ENCODE data around the gene BICRA. TPM values are rescaled to one million over a fixed set of nuclear protein-coding genes. Genes with fewer than 3 reads are reported as not detected.

The BICRA gene
- total RNA-seq, 1 donor from 2014 or later: 13.4 TPM

GRCh38 chr19:47652285-47652684 lies 43.4 kb downstream of the BICRA start:
- Mint-ChIP-seq H3K27me3 (ENCODE audit: low read depth) (no peaks in the 10 kb centered on the region), H3K4me1 (ENCODE audit: low read depth) (peaks cover 16% of the 10 kb centered on the region), H3K4me3 (ENCODE audit: unreplicated experiment) (no peak overlapping the region), H3K36me3 (ENCODE audit: low read depth) (peaks cover 9% of the 10 kb centered on the region), H3K27ac (ENCODE audit: unreplicated experiment) (no peak overlapping the region), H3K9me3 (ENCODE audit: low read depth) (peaks cover 4% of the 10 kb centered on the region)
- DNase-seq (ENCODE audit: low spot score): no peak
- no peak for TF ChIP-seq CTCF (IDR thresholded peaks at IDR 0.05)

GRCh38 chr19:47653856-47654255 lies 44.9 kb downstream of the BICRA start:
- Mint-ChIP-seq H3K4me3 (ENCODE audit: unreplicated experiment) (no peak overlapping the region), H3K4me1 (ENCODE audit: low read depth) (peaks cover 13% of the 10 kb centered on the region), H3K27ac (ENCODE audit: unreplicated experiment) (no peak overlapping the region), H3K36me3 (ENCODE audit: low read depth) (peaks cover 11% of the 10 kb centered on the region), H3K9me3 (ENCODE audit: low read depth) (peaks cover 4% of the 10 kb centered on the region), H3K27me3 (ENCODE audit: low read depth) (no peaks in the 10 kb centered on the region)
- TF ChIP-seq CTCF (IDR thresholded peaks at IDR 0.05): no peak
- DNase-seq (ENCODE audit: low spot score): no peak

GRCh38 chr19:47657719-47658118 lies 48.8 kb downstream of the BICRA start:
- peaks cover 24% of the 10 kb centered on the region for H3K4me1 Mint-ChIP-seq (ENCODE audit: low read depth)
- H3K9me3 Mint-ChIP-seq (ENCODE audit: low read depth): no peaks in the 10 kb centered on the region
- no peak overlapping the region for H3K4me3 Mint-ChIP-seq (ENCODE audit: unreplicated experiment)
- peaks cover 6% of the 10 kb centered on the region for H3K36me3 Mint-ChIP-seq (ENCODE audit: low read depth)
- no peak for DNase-seq (ENCODE audit: low spot score)
- TF ChIP-seq CTCF (IDR thresholded peaks at IDR 0.05): no peak
- no peaks in the 10 kb centered on the region for H3K27me3 Mint-ChIP-seq (ENCODE audit: low read depth)
- H3K27ac Mint-ChIP-seq (ENCODE audit: unreplicated experiment): peak overlapping the region; percentile 2

- no peaks in the 10 kb centered on the region for H3K9me3 Mint-ChIP-seq (ENCODE audit: low read depth)
These were observed 49.8 kb downstream of the BICRA start for GRCh38 chr19:47658431-47659348.

GRCh38 chr19:47660435-47660832 lies 51.5 kb downstream of the BICRA start:
- no peaks in the 10 kb centered on the region for H3K9me3 Mint-ChIP-seq (ENCODE audit: low read depth)
- no peak overlapping the region for H3K4me3 Mint-ChIP-seq (ENCODE audit: unreplicated experiment)
- peaks cover 2% of the 10 kb centered on the region for H3K36me3 Mint-ChIP-seq (ENCODE audit: low read depth)
- H3K27me3 Mint-ChIP-seq (ENCODE audit: low read depth): no peaks in the 10 kb centered on the region
- no peak for TF ChIP-seq CTCF (IDR thresholded peaks at IDR 0.05)
- peaks cover 36% of the 10 kb centered on the region for H3K4me1 Mint-ChIP-seq (ENCODE audit: low read depth)
- DNase-seq (ENCODE audit: low spot score): no peak
- H3K27ac Mint-ChIP-seq (ENCODE audit: unreplicated experiment): no peak overlapping the region

More at GRCh38 chr19:47658431-47659348, 49.8 kb downstream of the BICRA start:
- TF ChIP-seq CTCF (IDR thresholded peaks at IDR 0.05): no peak
- no peak for DNase-seq (ENCODE audit: low spot score)
- peaks cover 2% of the 10 kb centered on the region for H3K36me3 Mint-ChIP-seq (ENCODE audit: low read depth)
- H3K4me3 Mint-ChIP-seq (ENCODE audit: unreplicated experiment): no peak overlapping the region
- H3K4me1 Mint-ChIP-seq (ENCODE audit: low read depth): peaks cover 28% of the 10 kb centered on the region
- no peaks in the 10 kb centered on the region for H3K27me3 Mint-ChIP-seq (ENCODE audit: low read depth)
- H3K27ac Mint-ChIP-seq (ENCODE audit: unreplicated experiment): no peak overlapping the region
